ENCODE data around the gene GPR84. TPM values are rescaled to one million over a fixed set of nuclear protein-coding genes. Genes with fewer than 3 reads are reported as not detected.

Gene GPR84
- total and polyA plus RNA-seq, 9 of the 15 experiments (the other 6 are each of a cell fraction or from before 2014, with no cell fraction given): 0.07 to 0.18 (median 0.11) TPM; not detected in 5

DNA sequence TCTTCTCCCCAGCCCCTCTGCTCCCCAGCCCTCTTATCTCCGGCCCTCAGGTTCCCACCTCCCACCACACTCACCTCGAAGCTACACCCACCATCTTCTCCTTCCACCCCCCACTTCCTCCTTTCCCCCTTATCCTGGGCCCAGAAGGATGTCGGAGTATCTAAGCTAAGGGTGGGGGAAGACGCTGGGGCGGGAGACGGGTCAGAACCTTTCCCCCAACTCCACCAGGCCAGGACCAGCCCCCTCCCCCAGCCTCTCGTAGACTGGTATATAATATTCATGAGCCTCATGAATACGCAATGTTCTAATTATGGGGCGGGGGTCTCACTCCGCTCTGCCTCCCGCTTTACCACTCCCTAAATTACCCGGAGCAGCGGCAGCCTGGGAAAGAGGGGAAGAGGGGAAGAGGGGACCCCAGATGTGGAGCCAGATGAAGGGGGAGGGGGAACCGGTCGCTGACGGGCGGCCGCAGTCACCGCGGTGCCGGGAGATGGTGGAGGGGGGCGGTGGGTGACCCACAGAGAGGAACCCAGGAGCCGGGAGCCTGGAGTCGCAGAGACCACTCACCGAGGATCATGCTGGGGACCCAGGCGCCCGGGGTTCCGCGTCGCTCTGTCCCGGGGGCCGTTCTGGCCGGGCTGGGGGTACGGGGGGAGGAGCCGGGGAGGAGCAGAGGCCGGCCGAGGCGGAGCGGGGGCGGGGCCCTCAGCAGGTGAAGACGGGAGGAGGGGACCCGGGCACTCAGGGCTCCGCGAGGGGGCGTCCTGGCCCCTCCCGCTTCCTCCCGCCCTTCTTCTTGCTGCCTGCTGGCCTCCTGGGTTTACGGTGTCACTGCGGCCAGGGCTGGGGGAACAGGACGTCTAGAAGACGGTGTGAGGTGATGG is 26.6 kb upstream of the GPR84 start (continued):
- TF ChIP-seq, protein P1, sequence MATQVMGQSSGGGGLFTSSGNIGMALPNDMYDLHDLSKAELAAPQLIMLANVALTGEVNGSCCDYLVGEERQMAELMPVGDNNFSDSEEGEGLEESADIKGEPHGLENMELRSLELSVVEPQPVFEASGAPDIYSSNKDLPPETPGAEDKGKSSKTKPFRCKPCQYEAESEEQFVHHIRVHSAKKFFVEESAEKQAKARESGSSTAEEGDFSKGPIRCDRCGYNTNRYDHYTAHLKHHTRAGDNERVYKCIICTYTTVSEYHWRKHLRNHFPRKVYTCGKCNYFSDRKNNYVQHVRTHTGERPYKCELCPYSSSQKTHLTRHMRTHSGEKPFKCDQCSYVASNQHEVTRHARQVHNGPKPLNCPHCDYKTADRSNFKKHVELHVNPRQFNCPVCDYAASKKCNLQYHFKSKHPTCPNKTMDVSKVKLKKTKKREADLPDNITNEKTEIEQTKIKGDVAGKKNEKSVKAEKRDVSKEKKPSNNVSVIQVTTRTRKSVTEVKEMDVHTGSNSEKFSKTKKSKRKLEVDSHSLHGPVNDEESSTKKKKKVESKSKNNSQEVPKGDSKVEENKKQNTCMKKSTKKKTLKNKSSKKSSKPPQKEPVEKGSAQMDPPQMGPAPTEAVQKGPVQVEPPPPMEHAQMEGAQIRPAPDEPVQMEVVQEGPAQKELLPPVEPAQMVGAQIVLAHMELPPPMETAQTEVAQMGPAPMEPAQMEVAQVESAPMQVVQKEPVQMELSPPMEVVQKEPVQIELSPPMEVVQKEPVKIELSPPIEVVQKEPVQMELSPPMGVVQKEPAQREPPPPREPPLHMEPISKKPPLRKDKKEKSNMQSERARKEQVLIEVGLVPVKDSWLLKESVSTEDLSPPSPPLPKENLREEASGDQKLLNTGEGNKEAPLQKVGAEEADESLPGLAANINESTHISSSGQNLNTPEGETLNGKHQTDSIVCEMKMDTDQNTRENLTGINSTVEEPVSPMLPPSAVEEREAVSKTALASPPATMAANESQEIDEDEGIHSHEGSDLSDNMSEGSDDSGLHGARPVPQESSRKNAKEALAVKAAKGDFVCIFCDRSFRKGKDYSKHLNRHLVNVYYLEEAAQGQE (IDR thresholded peaks at IDR 0.05; ENCODE audit: borderline replicate concordance): no peak
- TF ChIP-seq, protein P1 (CRISPR knock-in tag; IDR thresholded peaks at IDR 0.05; ENCODE audit: low read depth): no peak
- no peak for TF ChIP-seq FOSL1 (tag; conservative IDR thresholded peaks at IDR 0.05)
- TF ChIP-seq, protein P2, sequence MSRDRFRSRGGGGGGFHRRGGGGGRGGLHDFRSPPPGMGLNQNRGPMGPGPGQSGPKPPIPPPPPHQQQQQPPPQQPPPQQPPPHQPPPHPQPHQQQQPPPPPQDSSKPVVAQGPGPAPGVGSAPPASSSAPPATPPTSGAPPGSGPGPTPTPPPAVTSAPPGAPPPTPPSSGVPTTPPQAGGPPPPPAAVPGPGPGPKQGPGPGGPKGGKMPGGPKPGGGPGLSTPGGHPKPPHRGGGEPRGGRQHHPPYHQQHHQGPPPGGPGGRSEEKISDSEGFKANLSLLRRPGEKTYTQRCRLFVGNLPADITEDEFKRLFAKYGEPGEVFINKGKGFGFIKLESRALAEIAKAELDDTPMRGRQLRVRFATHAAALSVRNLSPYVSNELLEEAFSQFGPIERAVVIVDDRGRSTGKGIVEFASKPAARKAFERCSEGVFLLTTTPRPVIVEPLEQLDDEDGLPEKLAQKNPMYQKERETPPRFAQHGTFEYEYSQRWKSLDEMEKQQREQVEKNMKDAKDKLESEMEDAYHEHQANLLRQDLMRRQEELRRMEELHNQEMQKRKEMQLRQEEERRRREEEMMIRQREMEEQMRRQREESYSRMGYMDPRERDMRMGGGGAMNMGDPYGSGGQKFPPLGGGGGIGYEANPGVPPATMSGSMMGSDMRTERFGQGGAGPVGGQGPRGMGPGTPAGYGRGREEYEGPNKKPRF (IDR thresholded peaks at IDR 0.05; ENCODE audit: low read depth, low read length): no peak
- TF ChIP-seq, protein P3, sequence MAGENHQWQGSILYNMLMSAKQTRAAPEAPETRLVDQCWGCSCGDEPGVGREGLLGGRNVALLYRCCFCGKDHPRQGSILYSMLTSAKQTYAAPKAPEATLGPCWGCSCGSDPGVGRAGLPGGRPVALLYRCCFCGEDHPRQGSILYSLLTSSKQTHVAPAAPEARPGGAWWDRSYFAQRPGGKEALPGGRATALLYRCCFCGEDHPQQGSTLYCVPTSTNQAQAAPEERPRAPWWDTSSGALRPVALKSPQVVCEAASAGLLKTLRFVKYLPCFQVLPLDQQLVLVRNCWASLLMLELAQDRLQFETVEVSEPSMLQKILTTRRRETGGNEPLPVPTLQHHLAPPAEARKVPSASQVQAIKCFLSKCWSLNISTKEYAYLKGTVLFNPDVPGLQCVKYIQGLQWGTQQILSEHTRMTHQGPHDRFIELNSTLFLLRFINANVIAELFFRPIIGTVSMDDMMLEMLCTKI (IDR thresholded peaks at IDR 0.05; ENCODE audit: partially characterized antibody): no peak
- TF ChIP-seq MECOM (CRISPR knock-in tag; IDR thresholded peaks at IDR 0.05): no peak
- TF ChIP-seq, protein P4, sequence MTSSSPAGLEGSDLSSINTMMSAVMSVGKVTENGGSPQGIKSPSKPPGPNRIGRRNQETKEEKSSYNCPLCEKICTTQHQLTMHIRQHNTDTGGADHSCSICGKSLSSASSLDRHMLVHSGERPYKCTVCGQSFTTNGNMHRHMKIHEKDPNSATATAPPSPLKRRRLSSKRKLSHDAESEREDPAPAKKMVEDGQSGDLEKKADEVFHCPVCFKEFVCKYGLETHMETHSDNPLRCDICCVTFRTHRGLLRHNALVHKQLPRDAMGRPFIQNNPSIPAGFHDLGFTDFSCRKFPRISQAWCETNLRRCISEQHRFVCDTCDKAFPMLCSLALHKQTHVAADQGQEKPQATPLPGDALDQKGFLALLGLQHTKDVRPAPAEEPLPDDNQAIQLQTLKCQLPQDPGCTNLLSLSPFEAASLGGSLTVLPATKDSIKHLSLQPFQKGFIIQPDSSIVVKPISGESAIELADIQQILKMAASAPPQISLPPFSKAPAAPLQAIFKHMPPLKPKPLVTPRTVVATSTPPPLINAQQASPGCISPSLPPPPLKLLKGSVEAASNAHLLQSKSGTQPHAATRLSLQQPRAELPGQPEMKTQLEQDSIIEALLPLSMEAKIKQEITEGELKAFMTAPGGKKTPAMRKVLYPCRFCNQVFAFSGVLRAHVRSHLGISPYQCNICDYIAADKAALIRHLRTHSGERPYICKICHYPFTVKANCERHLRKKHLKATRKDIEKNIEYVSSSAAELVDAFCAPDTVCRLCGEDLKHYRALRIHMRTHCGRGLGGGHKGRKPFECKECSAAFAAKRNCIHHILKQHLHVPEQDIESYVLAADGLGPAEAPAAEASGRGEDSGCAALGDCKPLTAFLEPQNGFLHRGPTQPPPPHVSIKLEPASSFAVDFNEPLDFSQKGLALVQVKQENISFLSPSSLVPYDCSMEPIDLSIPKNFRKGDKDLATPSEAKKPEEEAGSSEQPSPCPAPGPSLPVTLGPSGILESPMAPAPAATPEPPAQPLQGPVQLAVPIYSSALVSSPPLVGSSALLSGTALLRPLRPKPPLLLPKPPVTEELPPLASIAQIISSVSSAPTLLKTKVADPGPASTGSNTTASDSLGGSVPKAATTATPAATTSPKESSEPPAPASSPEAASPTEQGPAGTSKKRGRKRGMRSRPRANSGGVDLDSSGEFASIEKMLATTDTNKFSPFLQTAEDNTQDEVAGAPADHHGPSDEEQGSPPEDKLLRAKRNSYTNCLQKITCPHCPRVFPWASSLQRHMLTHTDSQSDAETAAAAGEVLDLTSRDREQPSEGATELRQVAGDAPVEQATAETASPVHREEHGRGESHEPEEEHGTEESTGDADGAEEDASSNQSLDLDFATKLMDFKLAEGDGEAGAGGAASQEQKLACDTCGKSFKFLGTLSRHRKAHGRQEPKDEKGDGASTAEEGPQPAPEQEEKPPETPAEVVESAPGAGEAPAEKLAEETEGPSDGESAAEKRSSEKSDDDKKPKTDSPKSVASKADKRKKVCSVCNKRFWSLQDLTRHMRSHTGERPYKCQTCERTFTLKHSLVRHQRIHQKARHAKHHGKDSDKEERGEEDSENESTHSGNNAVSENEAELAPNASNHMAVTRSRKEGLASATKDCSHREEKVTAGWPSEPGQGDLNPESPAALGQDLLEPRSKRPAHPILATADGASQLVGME (CRISPR knock-in tag; IDR thresholded peaks at IDR 0.05): no peak
- no peak for TF ChIP-seq PHB (CRISPR knock-in tag; IDR thresholded peaks at IDR 0.05)

Data from K562 (cell line).